Globus pallidus (tissue), 1 donor: ENCODE measurements around the gene GDNF.
"Not testable (repeated sequence)": the region's sequence is repeated elsewhere in the genome, so short reads cannot be mapped to it uniquely, and the experiment has no call there.

ENCODE experiments used
- DNase-seq: peaks from one replicate; pipeline ENCODE4 v3.0.0-alpha.2; 2015; ENCODE audit warnings: low spot score

GDNF gene

GRCh38 chr5:37815913-37816312, 23.9 kb downstream of the GDNF start:
- no peak for DNase-seq

- DNase-seq = no peak
Observed at GRCh38 chr5:37814699-37815098, 25.1 kb downstream of the GDNF start.

- no peak for DNase-seq
Observed at GRCh38 chr5:37812365-37812764, 27.5 kb downstream of the GDNF start.

- DNase-seq = no peak
Observed at GRCh38 chr5:37811866-37812265, 28.0 kb downstream of the GDNF start.

GRCh38 chr5:37810311-37810710, 29.5 kb downstream of the GDNF start:
- no peak for DNase-seq

GRCh38 chr5:37808945-37809344, 30.9 kb downstream of the GDNF start:
- DNase-seq = no peak

GRCh38 chr5:37807621-37808301, 32.1 kb downstream of the GDNF start:
- no peak for DNase-seq

- DNase-seq = no peak
Observed at GRCh38 chr5:37807015-37807414, 32.8 kb downstream of the GDNF start.

- no peak for DNase-seq
Observed at GRCh38 chr5:37806476-37806875, 33.4 kb downstream of the GDNF start.

GRCh38 chr5:37806016-37806415, 33.8 kb downstream of the GDNF start:
- no peak for DNase-seq

GRCh38 chr5:37804401-37804800, 35.4 kb downstream of the GDNF start:
- DNase-seq = no peak

- no peak for DNase-seq
Observed at GRCh38 chr5:37803487-37803886, 36.4 kb downstream of the GDNF start.

GRCh38 chr5:37801521-37801920, 38.3 kb downstream of the GDNF start:
- no peak for DNase-seq

- DNase-seq = no peak
Observed at GRCh38 chr5:37799865-37800421, 39.9 kb downstream of the GDNF start.

GRCh38 chr5:37796435-37796834, 43.4 kb downstream of the GDNF start:
- not testable (repeated sequence) for DNase-seq

- DNase-seq = not testable (repeated sequence)
Observed at GRCh38 chr5:37795292-37795691, 44.5 kb downstream of the GDNF start.

- no peak for DNase-seq
Observed at GRCh38 chr5:37792975-37793631, 46.7 kb downstream of the GDNF start.

- no peak for DNase-seq
Observed at GRCh38 chr5:37791321-37791720, 48.5 kb downstream of the GDNF start.

- no peak for DNase-seq
Observed at GRCh38 chr5:37789991-37790390, 49.9 kb downstream of the GDNF start.

GRCh38 chr5:37787742-37788141, 52.1 kb downstream of the GDNF start:
- DNase-seq = no peak

- no peak for DNase-seq
Observed at GRCh38 chr5:37786862-37787519, 52.9 kb downstream of the GDNF start.

GRCh38 chr5:37786416-37786815, 53.4 kb downstream of the GDNF start:
- DNase-seq = no peak

GRCh38 chr5:37781409-37781808, 58.4 kb downstream of the GDNF start:
- not testable (repeated sequence) for DNase-seq
